ENCODE results near the gene SIAH3. TPM values are rescaled to one million over a fixed set of nuclear protein-coding genes. Genes with fewer than 3 reads are reported as not detected.

The SIAH3 gene
- total RNA-seq, 1 experiment from 2014 or later, result not detected

DNA sequence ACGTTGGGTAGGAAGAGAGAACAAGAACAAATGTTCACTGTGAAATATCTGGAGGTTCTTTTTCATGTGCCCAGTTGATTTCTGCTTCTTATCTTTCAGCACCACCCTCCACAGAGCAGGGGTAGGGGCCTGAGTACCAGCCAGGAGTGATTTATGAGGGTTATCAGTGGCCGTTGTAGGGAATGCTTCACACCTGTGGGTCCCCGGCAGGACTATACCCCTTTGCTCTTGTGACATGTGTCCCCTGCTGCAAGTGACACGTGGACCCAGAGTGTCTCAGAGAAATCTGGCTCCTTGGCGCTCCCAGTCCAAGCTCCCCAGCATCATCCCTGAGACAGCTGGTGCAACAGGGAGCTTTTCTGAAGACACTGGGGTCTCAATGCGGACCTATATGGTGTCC lies 29.7 kb downstream of the SIAH3 start:
- Histone ChIP-seq H3K36me3 (ENCODE audit: control insufficient read depth in 1 of 2, insufficient read depth in 2 of 2, low read length in 2 of 2) (no peaks in the 10 kb centered on the region), H3K4me2 (ENCODE audit: low read length) (no peak overlapping the region), H3K4me3 (replicated peaks in 1 of 2; ENCODE audit: low read depth in 1 of 2, low read length in 2 of 2) (no peak overlapping the region), H3K79me2 (ENCODE audit: insufficient read depth, low read length) (no peaks in the 10 kb centered on the region), H2AFZ (ENCODE audit: low read depth, low read length, poor library complexity, severe bottlenecking) (no peak overlapping the region), H3K9me3 (ENCODE audit: control insufficient read depth in 1 of 2, insufficient read depth in 1 of 2, low read depth in 1 of 2, low read length in 2 of 2) (no peaks in the 10 kb centered on the region), H3K27me3 (ENCODE audit: insufficient read depth, low read length) (no peaks in the 10 kb centered on the region), H4K20me1 (ENCODE audit: insufficient read depth) (no peaks in the 10 kb centered on the region), H3K9me2 (ENCODE audit: insufficient read depth) (no peaks in the 10 kb centered on the region), H3K9ac (ENCODE audit: low read length) (no peak overlapping the region), H3K27ac (ENCODE audit: low read depth, low read length) (no peak overlapping the region), H3K4me1 (ENCODE audit: control insufficient read depth in 1 of 2, insufficient read depth in 2 of 2, low read length in 2 of 2) (no peaks in the 10 kb centered on the region)
- ChIA-PET RAD21 (ENCODE audit: low non-redundant PET in 1 of 2, low total read pairs in 2 of 2, uncharacterized antibody in 2 of 2, unreplicated experiment in 2 of 2) (no interaction called here), CTCF (no interaction called here), POLR2A (no interaction called here)
- TF ChIP-seq EZH2 (IDR thresholded peaks at IDR 0.05) (no peak), ATF3 (IDR thresholded peaks at IDR 0.05) (no peak), ZFX (IDR thresholded peaks at IDR 0.05) (no peak), ELF1 (IDR thresholded peaks at IDR 0.05; ENCODE audit: borderline replicate concordance, low read depth) (no peak), SIN3A (IDR thresholded peaks at IDR 0.05; ENCODE audit: low read depth) (no peak), SP1 (IDR thresholded peaks at IDR 0.05; ENCODE audit: low read depth) (no peak), YY1 (IDR thresholded peaks at IDR 0.05; ENCODE audit: extremely low read depth, insufficient replicate concordance, low read depth, low read length) (no peak), CBX3 (IDR thresholded peaks at IDR 0.05; ENCODE audit: low read depth) (no peak), SRF (IDR thresholded peaks at IDR 0.05; ENCODE audit: low read depth) (no peak)
- TF ChIP-seq, protein P1, sequence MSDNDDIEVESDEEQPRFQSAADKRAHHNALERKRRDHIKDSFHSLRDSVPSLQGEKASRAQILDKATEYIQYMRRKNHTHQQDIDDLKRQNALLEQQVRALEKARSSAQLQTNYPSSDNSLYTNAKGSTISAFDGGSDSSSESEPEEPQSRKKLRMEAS (IDR thresholded peaks at IDR 0.05), result no peak
- ATAC-seq, result no peak
- no TSS peak for BruUV-seq (replicated peaks)
- DNase-seq (ENCODE audit: low read depth, low spot score), result no peak
- intact Hi-C loops (cut with micrococcal nuclease), result no loop called here

GRCh38 chr13:45820106-45820838 lies 31.3 kb downstream of the SIAH3 start:
- Histone ChIP-seq H3K79me2 (ENCODE audit: insufficient read depth, low read length) (no peaks in the 10 kb centered on the region), H3K4me1 (ENCODE audit: control insufficient read depth in 1 of 2, insufficient read depth in 2 of 2, low read length in 2 of 2) (no peaks in the 10 kb centered on the region), H3K4me2 (ENCODE audit: low read length) (no peak overlapping the region), H4K20me1 (ENCODE audit: insufficient read depth) (no peaks in the 10 kb centered on the region), H3K4me3 (replicated peaks in 1 of 2; ENCODE audit: low read depth in 1 of 2, low read length in 2 of 2) (no peak overlapping the region), H3K27ac (ENCODE audit: low read depth, low read length) (no peak overlapping the region), H2AFZ (ENCODE audit: low read depth, low read length, poor library complexity, severe bottlenecking) (no peak overlapping the region), H3K36me3 (ENCODE audit: control insufficient read depth in 1 of 2, insufficient read depth in 2 of 2, low read length in 2 of 2) (no peaks in the 10 kb centered on the region), H3K27me3 (ENCODE audit: insufficient read depth, low read length) (no peaks in the 10 kb centered on the region), H3K9me3 (ENCODE audit: control insufficient read depth in 1 of 2, insufficient read depth in 1 of 2, low read depth in 1 of 2, low read length in 2 of 2) (no peaks in the 10 kb centered on the region), H3K9me2 (ENCODE audit: insufficient read depth) (no peaks in the 10 kb centered on the region), H3K9ac (ENCODE audit: low read length) (no peak overlapping the region)
- ChIA-PET RAD21 (ENCODE audit: low non-redundant PET in 1 of 2, low total read pairs in 2 of 2, uncharacterized antibody in 2 of 2, unreplicated experiment in 2 of 2) (no interaction called here), CTCF (no interaction called here), POLR2A (no interaction called here)
- DNase-seq (ENCODE audit: low read depth, low spot score) (no peak), ATAC-seq (no peak)
- intact Hi-C loops (cut with micrococcal nuclease), result no loop called here
- BruUV-seq (replicated peaks), result no TSS peak
- no peak for TF ChIP-seq RAD21 (IDR thresholded peaks at IDR 0.05; ENCODE audit: low read depth)
- TF ChIP-seq SIN3A (IDR thresholded peaks at IDR 0.05; ENCODE audit: low read depth), result no peak
- TF ChIP-seq EZH2 (IDR thresholded peaks at IDR 0.05), result no peak
- no peak for TF ChIP-seq POLR2A (IDR thresholded peaks at IDR 0.05; ENCODE audit: borderline replicate concordance, extremely low read depth, insufficient read depth, insufficient read length)
- no peak for TF ChIP-seq POLR2AphosphoS5 (IDR thresholded peaks at IDR 0.05; ENCODE audit: low read depth, low read length)
- no peak for TF ChIP-seq ZBTB33 (IDR thresholded peaks at IDR 0.05; ENCODE audit: extremely low read depth, insufficient replicate concordance, low read length)
- no peak for TF ChIP-seq REST (IDR thresholded peaks at IDR 0.05; ENCODE audit: low read depth)
- no peak for TF ChIP-seq SP1 (IDR thresholded peaks at IDR 0.05; ENCODE audit: low read depth)
- TF ChIP-seq YY1 (IDR thresholded peaks at IDR 0.05; ENCODE audit: extremely low read depth, insufficient replicate concordance, low read depth, low read length), result no peak
